Hepatocyte (in vitro differentiated cells): ENCODE data around the gene CAMKMT. TPM values are rescaled to one million over a fixed set of nuclear protein-coding genes. Genes with fewer than 3 reads are reported as not detected.

Experiments used
- DNase-seq: peaks from one replicate; pipeline ENCODE4 v3.0.0-alpha.2; 2016; ENCODE audit warnings: low spot score
- H2AFZ ChIP-seq: fragments of 200-600 bp; sonication (generic); 2 replicates; pipeline ENCODE4 v1.6.0; 2016; ENCODE audit warnings: antibody characterized with exemption, mild to moderate bottlenecking
- H3K27ac ChIP-seq: fragments of 200-600 bp; sonication (generic); 2 replicates; pipeline ENCODE4 v1.5.1; 2016; ENCODE audit warnings: mild to moderate bottlenecking
- H3K27me3 ChIP-seq: fragments of 200-600 bp; sonication (generic); 2 replicates; pipeline ENCODE4 v1.6.1; 2016
- H3K36me3 ChIP-seq: fragments of 200-600 bp; sonication (generic); replicated peaks from 2 replicates; pipeline ENCODE4 v1.5.1; 2016; ENCODE audit warnings: low read depth; ENCODE audit not compliant: insufficient read depth
- H3K4me1 ChIP-seq: fragments of 200-600 bp; sonication (generic); 2 replicates; pipeline ENCODE4 v1.5.1; 2016; ENCODE audit warnings: mild to moderate bottlenecking, moderate library complexity; ENCODE audit not compliant: insufficient read depth
- H3K4me2 ChIP-seq: fragments of 200-600 bp; sonication (generic); 2 replicates; pipeline ENCODE4 v1.6.0; 2016
- H3K4me3 ChIP-seq: fragments of 200-600 bp; sonication (generic); 2 replicates; pipeline ENCODE4 v1.5.1; 2016; ENCODE audit warnings: mild to moderate bottlenecking
- H3K79me2 ChIP-seq: fragments of 200-600 bp; sonication (generic); 2 replicates; pipeline ENCODE4 v1.6.0; 2017; ENCODE audit warnings: mild to moderate bottlenecking
- H3K9me2 ChIP-seq: fragments of 200-600 bp; sonication (generic); replicated peaks from 2 replicates; pipeline ENCODE4 v1.6.0; 2017; ENCODE audit warnings: mild to moderate bottlenecking; ENCODE audit not compliant: insufficient read depth
- H3K9me3 ChIP-seq: fragments of 200-600 bp; sonication (generic); 2 replicates; pipeline ENCODE4 v1.5.1; 2016; ENCODE audit warnings: low read depth, mild to moderate bottlenecking
- H4K20me1 ChIP-seq: fragments of 200-600 bp; sonication (generic); 2 replicates; pipeline ENCODE4 v1.6.0; 2016; ENCODE audit warnings: mild to moderate bottlenecking; ENCODE audit not compliant: insufficient read depth, poor library complexity, severe bottlenecking
- EZH2 ChIP-seq: fragments of 200-600 bp; sonication (generic); IDR thresholded peaks from 2 replicates; pipeline ENCODE4 v1.6.1; 2016; ENCODE audit warnings: antibody characterized with exemption, mild to moderate bottlenecking, borderline replicate concordance
- EZH2phosphoT487 ChIP-seq: fragments of 200-600 bp; sonication (generic); IDR thresholded peaks from one replicate; pipeline ENCODE4 v1.6.1; 2018; ENCODE audit warnings: antibody characterized with exemption, mild to moderate bottlenecking, low read depth, moderate library complexity; ENCODE audit not compliant: unreplicated experiment, severe bottlenecking
- WGBS: methylation state at CpG from one replicate; pipeline ENCODE4 v1.1.6; 2016; ENCODE audit warnings: low lambda C conversion rate; ENCODE audit errors: missing lambda C conversion rate; 5-methylcytosine and 5-hydroxymethylcytosine counted together
- polyA plus RNA-seq: library from polyadenylated mRNA; unstranded; fragments of >200 nt; fragmentation: Nextera tagmentation; extraction: Ambion mirVana; gene quantifications from 2 replicates; pipeline ENCODE4 v1.2.1, GENCODE V29; 2016
- total RNA-seq: library from RNA; depleted of rRNA; stranded (reverse); fragments of >200 nt; gene quantifications from 2 replicates; pipeline ENCODE4 v1.2.3, GENCODE V29; 2014
- TF ChIP-seq, protein P1 (sequence below): fragments of 200-600 bp; sonication (generic); IDR thresholded peaks from 2 replicates; pipeline ENCODE4 v1.5.1; 2016; ENCODE audit warnings: antibody characterized with exemption, mild to moderate bottlenecking; ENCODE audit not compliant: poor library complexity

CAMKMT gene
- total and polyA plus RNA-seq, 2 experiments from 2014 or later = 10.3 to 12.7 TPM

- H3K4me1 ChIP-seq = no peaks in the 10 kb centered on the region
- no peak overlapping the region for H3K4me3 ChIP-seq
- no peaks in the 10 kb centered on the region for H3K36me3 ChIP-seq
- no peak overlapping the region for H3K27ac ChIP-seq
- H3K9me2 ChIP-seq = no peaks in the 10 kb centered on the region
- no peak for DNase-seq
- no peak overlapping the region for H2AFZ ChIP-seq
- 64% methylated on average over 2 of the region's 2 CpGs for WGBS
- no peak overlapping the region for H3K4me2 ChIP-seq
- no peaks in the 10 kb centered on the region for H3K79me2 ChIP-seq
- H3K9me3 ChIP-seq = no peaks in the 10 kb centered on the region
- no peaks in the 10 kb centered on the region for H4K20me1 ChIP-seq
- H3K27me3 ChIP-seq = peaks cover 52% of the 10 kb centered on the region
- TF ChIP-seq EZH2 (no peak), EZH2phosphoT487 (no peak)
- TF ChIP-seq, protein P1, sequence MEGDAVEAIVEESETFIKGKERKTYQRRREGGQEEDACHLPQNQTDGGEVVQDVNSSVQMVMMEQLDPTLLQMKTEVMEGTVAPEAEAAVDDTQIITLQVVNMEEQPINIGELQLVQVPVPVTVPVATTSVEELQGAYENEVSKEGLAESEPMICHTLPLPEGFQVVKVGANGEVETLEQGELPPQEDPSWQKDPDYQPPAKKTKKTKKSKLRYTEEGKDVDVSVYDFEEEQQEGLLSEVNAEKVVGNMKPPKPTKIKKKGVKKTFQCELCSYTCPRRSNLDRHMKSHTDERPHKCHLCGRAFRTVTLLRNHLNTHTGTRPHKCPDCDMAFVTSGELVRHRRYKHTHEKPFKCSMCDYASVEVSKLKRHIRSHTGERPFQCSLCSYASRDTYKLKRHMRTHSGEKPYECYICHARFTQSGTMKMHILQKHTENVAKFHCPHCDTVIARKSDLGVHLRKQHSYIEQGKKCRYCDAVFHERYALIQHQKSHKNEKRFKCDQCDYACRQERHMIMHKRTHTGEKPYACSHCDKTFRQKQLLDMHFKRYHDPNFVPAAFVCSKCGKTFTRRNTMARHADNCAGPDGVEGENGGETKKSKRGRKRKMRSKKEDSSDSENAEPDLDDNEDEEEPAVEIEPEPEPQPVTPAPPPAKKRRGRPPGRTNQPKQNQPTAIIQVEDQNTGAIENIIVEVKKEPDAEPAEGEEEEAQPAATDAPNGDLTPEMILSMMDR = no peak
Observed at GRCh38 chr2:44813165-44813564, 451.4 kb downstream of the CAMKMT start.

DNA sequence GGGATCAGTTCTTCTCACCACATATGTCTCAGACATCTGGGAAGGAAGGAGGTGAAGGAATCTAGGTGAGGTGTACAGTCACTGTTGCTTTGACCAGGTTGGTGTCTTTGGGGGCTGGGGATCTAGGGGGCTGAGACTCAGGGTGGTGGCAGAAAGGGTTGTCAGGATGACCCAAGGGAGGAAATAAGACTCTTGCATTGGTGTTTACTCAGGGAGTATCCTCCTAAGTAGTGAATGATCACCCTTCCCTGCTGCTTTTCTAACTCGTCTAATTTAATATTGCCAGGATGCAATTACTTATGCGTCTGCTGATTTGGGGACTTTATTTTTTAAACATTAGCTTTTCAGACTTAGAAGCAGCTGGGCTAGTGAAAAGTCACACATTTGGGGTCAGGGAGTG lies 451.9 kb downstream of the CAMKMT start:
- no peak overlapping the region for H3K4me3 ChIP-seq
- WGBS = 91% methylated on average over 2 of the region's 2 CpGs
- H3K9me2 ChIP-seq = no peaks in the 10 kb centered on the region

GRCh38 chr2:44817256-44817655 lies 455.5 kb downstream of the CAMKMT start:
- Histone ChIP-seq H4K20me1 (no peaks in the 10 kb centered on the region), H3K79me2 (no peaks in the 10 kb centered on the region), H3K27me3 (peaks cover 23% of the 10 kb centered on the region), H3K27ac (no peak overlapping the region), H3K4me2 (no peak overlapping the region), H3K36me3 (no peaks in the 10 kb centered on the region), H3K9me2 (no peaks in the 10 kb centered on the region), H2AFZ (no peak overlapping the region), H3K9me3 (no peaks in the 10 kb centered on the region), H3K4me3 (no peak overlapping the region), H3K4me1 (no peaks in the 10 kb centered on the region)
- DNase-seq = no peak
- 86% methylated on average over 7 of the region's 7 CpGs for WGBS
- TF ChIP-seq, protein P1 = no peak
- TF ChIP-seq EZH2 (no peak), EZH2phosphoT487 (no peak)

More for the DNA sequence above, 451.9 kb downstream of the CAMKMT start:
- Histone ChIP-seq H2AFZ (no peak overlapping the region), H3K79me2 (no peaks in the 10 kb centered on the region), H3K36me3 (no peaks in the 10 kb centered on the region), H3K27me3 (peaks cover 47% of the 10 kb centered on the region), H4K20me1 (no peaks in the 10 kb centered on the region), H3K9me3 (no peaks in the 10 kb centered on the region), H3K4me2 (no peak overlapping the region), H3K4me1 (no peaks in the 10 kb centered on the region), H3K27ac (no peak overlapping the region)
- TF ChIP-seq, protein P1 = no peak
- TF ChIP-seq EZH2 (no peak), EZH2phosphoT487 (no peak)
- no peak for DNase-seq
